Naive thymus-derived CD8-positive, alpha-beta T cell (primary cell): Measurements from ENCODE around the gene GNPDA2. TPM values are rescaled to one million over a fixed set of nuclear protein-coding genes. Genes with fewer than 3 reads are reported as not detected.
"Not testable (repeated sequence)": the region's sequence is repeated elsewhere in the genome, so short reads cannot be mapped to it uniquely, and the experiment has no call there.

Source experiments
- ATAC-seq, 2 donors: fragments of 150-1000 bp; cut with Tn5 transposase in 1 of 2; sonication (Bioruptor Pico), chemical (Tn5 transposase) in 1 of 2; 1 replicate in 1 of 2; 2 replicates in 1 of 2; pipeline ENCODE4 v1.10.0; 2021; ENCODE audit warnings: mild to moderate bottlenecking in 2 of 2, moderate library complexity in 2 of 2
- POLR2A ChIA-PET: fragments of 350-600 bp; sonication (Branson Sonifier 250); formaldehyde crosslinking; loops from one replicate; lab custom pipeline; 2021; ENCODE audit warnings: antibody characterized with exemption; lab: Charles Lee
- DNase-seq, 10 donors: peaks; one replicate each; pipeline versions ENCODE4 v3.0.0 to v3.0.0-alpha.2; 2020 to 2022
- H3K27ac Mint-ChIP-seq, 10 donors: one replicate each; pipeline ENCODE4 v1.8.0; 2020 to 2022; ENCODE audit warnings: mild to moderate bottlenecking in 10 of 10, mixed read lengths in 10 of 10, moderate library complexity in 4 of 10, inconsistent platforms in 1 of 10
- H3K27me3 Mint-ChIP-seq, 5 donors: one replicate each; pipeline ENCODE4 v1.8.0; 2021 to 2022; ENCODE audit warnings: mixed read lengths in 5 of 5
- H3K36me3 Mint-ChIP-seq, 3 donors: one replicate each; pipeline ENCODE4 v1.8.0; 2020 to 2022; ENCODE audit warnings: mixed read lengths in 3 of 3, mild to moderate bottlenecking in 2 of 3, inconsistent platforms in 1 of 3
- H3K4me1 Mint-ChIP-seq, 4 donors: one replicate each; pipeline ENCODE4 v1.8.0; 2021 to 2022; ENCODE audit warnings: mixed read lengths in 4 of 4
- H3K4me3 Mint-ChIP-seq, 10 donors: one replicate each; pipeline ENCODE4 v1.8.0; 2020 to 2022; ENCODE audit warnings: mild to moderate bottlenecking in 10 of 10, mixed read lengths in 10 of 10, moderate library complexity in 6 of 10, inconsistent platforms in 1 of 10
- H3K9me3 Mint-ChIP-seq, 9 donors: one replicate each; pipeline ENCODE4 v1.8.0; 2020 to 2022; ENCODE audit warnings: mixed read lengths in 9 of 9, mild to moderate bottlenecking in 3 of 9, inconsistent platforms in 1 of 9, moderate library complexity in 1 of 9
- polyA plus RNA-seq, 3 donors: library from polyadenylated mRNA; unstranded; fragments of 300-500 nt; fragmentation: Illumina TruSeq; gene quantifications; one replicate each; pipeline ENCODE4 v1.2.3, GENCODE V29; 2021
- total RNA-seq, 8 experiments: library from RNA in 2 of 8; stranded (reverse) in 2 of 8; gene quantifications; one replicate each; pipeline ENCODE4 v1.2.3 and lab custom pipeline; 2021 to 2026

The GNPDA2 gene
- 10 to 100 TPM; 13.6 to 14.1 TPM for total RNA-seq
- polyA plus RNA-seq: 10 to 100 TPM; 15.3 to 20.2 (median 17.5) TPM
- 5.9 to 30.2 (median 22.5) reads per million in 6 experiments for total RNA-seq (lab: John Stamatoyannopoulos, UW)

- peak; percentile 84 to 90 for ATAC-seq
- POLR2A ChIA-PET: interaction anchor here (1.0 to 4.2 kb wide), 2 partner anchors 13 to 48 kb away, joined by 3 to 46 read pairs; partner anchors contain the start of gene GUF1
- H3K4me3 Mint-ChIP-seq: peak within 1 kb of the TSS; percentile 81 to 97 (median 95)
- H3K9me3 Mint-ChIP-seq: no peaks in the 10 kb centered on the region
- peaks cover 21 to 49% (median 42%) of the 10 kb centered on the region in 4 donors for H3K4me1 Mint-ChIP-seq
- DNase-seq: peak; percentile 67 to 92 (median 77)
- H3K36me3 Mint-ChIP-seq: no peaks in the 10 kb centered on the region
- peaks cover 0 to 5% (median 0%) of the 10 kb centered on the region in 5 donors for H3K27me3 Mint-ChIP-seq
- peak within 1 kb of the TSS; percentile 77 to 96 (median 92) for H3K27ac Mint-ChIP-seq
Observed at GRCh38 chr4:44726038-44726871, at the start of gene GNPDA2. GNPDA2 (minus strand) TSS chr4:44726556; CDS start chr4:44722207, 4,349 bp downstream.

GRCh38 chr4:44772340-44772739 is 46.0 kb upstream of the GNPDA2 start:
- Mint-ChIP-seq H3K27ac (no peak overlapping the region), H3K9me3 (peaks cover 0 to 27% (median 3%) of the 10 kb centered on the region in 9 donors), H3K4me1 (no peaks in the 10 kb centered on the region), H3K4me3 (no peak overlapping the region), H3K36me3 (peaks cover 0 to 16% (median 0%) of the 10 kb centered on the region in 3 donors), H3K27me3 (peaks cover 4 to 47% (median 10%) of the 10 kb centered on the region in 5 donors)
- DNase-seq (no peak), ATAC-seq (no peak)
- POLR2A ChIA-PET: no interaction called here

GRCh38 chr4:44771789-44772188 is 45.4 kb upstream of the GNPDA2 start:
- no peak overlapping the region for H3K4me3 Mint-ChIP-seq
- H3K4me1 Mint-ChIP-seq: no peaks in the 10 kb centered on the region
- POLR2A ChIA-PET: no interaction called here
- DNase-seq (no peak), ATAC-seq (no peak)
- peaks cover 4 to 47% (median 10%) of the 10 kb centered on the region in 5 donors for H3K27me3 Mint-ChIP-seq
- H3K27ac Mint-ChIP-seq: no peak overlapping the region
- H3K9me3 Mint-ChIP-seq: peaks cover 0 to 27% (median 3%) of the 10 kb centered on the region in 9 donors
- H3K36me3 Mint-ChIP-seq: peaks cover 0 to 16% (median 0%) of the 10 kb centered on the region in 3 donors

- no peak for ATAC-seq
- H3K27me3 Mint-ChIP-seq: peaks cover 7 to 43% (median 20%) of the 10 kb centered on the region in 5 donors
- H3K36me3 Mint-ChIP-seq: no peaks in the 10 kb centered on the region
Observed at GRCh38 chr4:44766453-44766852, 40.1 kb upstream of the GNPDA2 start.

GRCh38 chr4:44765116-44765515 is 38.8 kb upstream of the GNPDA2 start:
- Mint-ChIP-seq H3K4me1 (peaks cover 0 to 6% (median 0%) of the 10 kb centered on the region in 4 donors), H3K4me3 (no peak overlapping the region), H3K27ac (no peak overlapping the region), H3K9me3 (no peaks in the 10 kb centered on the region), H3K27me3 (peaks cover 18 to 56% (median 28%) of the 10 kb centered on the region in 5 donors), H3K36me3 (no peaks in the 10 kb centered on the region)
- DNase-seq (no peak), ATAC-seq (no peak)
- POLR2A ChIA-PET: no interaction called here

More at GRCh38 chr4:44766453-44766852, 40.1 kb upstream of the GNPDA2 start:
- Mint-ChIP-seq H3K27ac (no peak overlapping the region), H3K9me3 (no peaks in the 10 kb centered on the region), H3K4me1 (no peaks in the 10 kb centered on the region), H3K4me3 (no peak overlapping the region)
- no peak for DNase-seq
- POLR2A ChIA-PET: no interaction called here

GRCh38 chr4:44761306-44761705 is 35.0 kb upstream of the GNPDA2 start:
- peaks cover 16 to 50% (median 24%) of the 10 kb centered on the region in 5 donors for H3K27me3 Mint-ChIP-seq
- H3K9me3 Mint-ChIP-seq: no peaks in the 10 kb centered on the region
- peaks cover 0 to 6% (median 0%) of the 10 kb centered on the region in 4 donors for H3K4me1 Mint-ChIP-seq
- no peaks in the 10 kb centered on the region for H3K36me3 Mint-ChIP-seq
- POLR2A ChIA-PET: no interaction called here
- ATAC-seq: no peak
- H3K27ac Mint-ChIP-seq: no peak overlapping the region
- no peak for DNase-seq
- H3K4me3 Mint-ChIP-seq: no peak overlapping the region

GRCh38 chr4:44760142-44760898 is 34.0 kb upstream of the GNPDA2 start:
- Mint-ChIP-seq H3K27ac (no peak overlapping the region), H3K9me3 (no peaks in the 10 kb centered on the region), H3K36me3 (no peaks in the 10 kb centered on the region), H3K4me1 (peaks cover 0 to 6% (median 0%) of the 10 kb centered on the region in 4 donors), H3K4me3 (no peak overlapping the region), H3K27me3 (peaks cover 14 to 59% (median 27%) of the 10 kb centered on the region in 5 donors)
- DNase-seq (peak in 3 of 10 donors; percentile 17 to 39 (median 29)), ATAC-seq (peak in 1 of 2 donors; percentile 40)
- POLR2A ChIA-PET: no interaction called here

GRCh38 chr4:44756559-44756958 is 30.2 kb upstream of the GNPDA2 start:
- Mint-ChIP-seq H3K4me1 (peaks cover 0 to 6% (median 0%) of the 10 kb centered on the region in 4 donors), H3K27ac (no peak overlapping the region), H3K9me3 (no peaks in the 10 kb centered on the region), H3K36me3 (no peaks in the 10 kb centered on the region), H3K4me3 (no peak overlapping the region), H3K27me3 (peaks cover 15 to 39% (median 18%) of the 10 kb centered on the region in 5 donors)
- no peak for DNase-seq
- ATAC-seq: no peak
- POLR2A ChIA-PET: no interaction called here

- DNase-seq: no peak
- Mint-ChIP-seq H3K4me3 (no peak overlapping the region), H3K4me1 (peaks cover 0 to 5% (median 0%) of the 10 kb centered on the region in 4 donors), H3K27ac (no peak overlapping the region), H3K36me3 (no peaks in the 10 kb centered on the region), H3K9me3 (peaks cover 0 to 3% (median 0%) of the 10 kb centered on the region in 9 donors), H3K27me3 (peaks cover 3 to 19% (median 15%) of the 10 kb centered on the region in 5 donors)
- POLR2A ChIA-PET: no interaction called here
- ATAC-seq: no peak
Observed at GRCh38 chr4:44740201-44740600, 13.8 kb upstream of the GNPDA2 start.

- H3K9me3 Mint-ChIP-seq: no peaks in the 10 kb centered on the region
- no peak overlapping the region for H3K4me3 Mint-ChIP-seq
- no peak for ATAC-seq
- POLR2A ChIA-PET: interaction anchor here (1.6 kb wide), 1 partner anchor 12 kb away, joined by 3 read pairs; no protein-coding TSS in a partner anchor
- H3K27ac Mint-ChIP-seq: no peak overlapping the region
- H3K4me1 Mint-ChIP-seq: peaks cover 0 to 5% (median 0%) of the 10 kb centered on the region in 4 donors
- no peak for DNase-seq
- peaks cover 5 to 35% (median 22%) of the 10 kb centered on the region in 5 donors for H3K27me3 Mint-ChIP-seq
- H3K36me3 Mint-ChIP-seq: no peaks in the 10 kb centered on the region
Observed at GRCh38 chr4:44738615-44739014, 12.3 kb upstream of the GNPDA2 start.

- no peaks in the 10 kb centered on the region for H3K9me3 Mint-ChIP-seq
- POLR2A ChIA-PET: no interaction called here
- no peak for ATAC-seq
- DNase-seq: no peak
- no peak overlapping the region for H3K27ac Mint-ChIP-seq
- H3K36me3 Mint-ChIP-seq: no peaks in the 10 kb centered on the region
- peaks cover 3 to 37% (median 16%) of the 10 kb centered on the region in 5 donors for H3K27me3 Mint-ChIP-seq
- peak overlapping the region in 1 of 10 donors; percentile 11 for H3K4me3 Mint-ChIP-seq
- peaks cover 0 to 5% (median 0%) of the 10 kb centered on the region in 4 donors for H3K4me1 Mint-ChIP-seq
Observed at GRCh38 chr4:44736900-44737299, 10.5 kb upstream of the GNPDA2 start.

GRCh38 chr4:44728694-44729093 is 2.3 kb upstream of the GNPDA2 start:
- H3K36me3 Mint-ChIP-seq, ATAC-seq, H3K27ac Mint-ChIP-seq, POLR2A ChIA-PET, H3K27me3 Mint-ChIP-seq, DNase-seq, H3K9me3 Mint-ChIP-seq, H3K4me3 Mint-ChIP-seq: not testable (repeated sequence)
- H3K4me1 Mint-ChIP-seq: peaks cover 14 to 33% (median 32%) of the 10 kb centered on the region in 4 donors
